Uterus (tissue), 2 donors: ENCODE measurements around the gene ARID2.

Source experiments
- POLR2A ChIP-seq, 2 donors: fragments of 450-650 bp; IDR thresholded peaks; one replicate each; pipeline ENCODE4 v1.6.1; 2016; ENCODE audit warnings: antibody characterized with exemption in 2 of 2, mild to moderate bottlenecking in 1 of 2, moderate library complexity in 1 of 2
- TF ChIP-seq, protein P1 (sequence below), 4 experiments: fragments of 200-600 bp in 2 of 4; fragments of 450-650 bp in 2 of 4; sonication (generic) in 2 of 4; IDR thresholded peaks; one replicate each; pipeline ENCODE4 v1.5.1; 2016 to 2019; ENCODE audit warnings: antibody characterized with exemption in 4 of 4, mild to moderate bottlenecking in 2 of 4, moderate library complexity in 1 of 4

GRCh38 chr12:45803111-45803510 lies 73.6 kb downstream of the ARID2 start:
- TF ChIP-seq POLR2A (IDR thresholded peaks at IDR 0.05), result no peak
- TF ChIP-seq, protein P1, sequence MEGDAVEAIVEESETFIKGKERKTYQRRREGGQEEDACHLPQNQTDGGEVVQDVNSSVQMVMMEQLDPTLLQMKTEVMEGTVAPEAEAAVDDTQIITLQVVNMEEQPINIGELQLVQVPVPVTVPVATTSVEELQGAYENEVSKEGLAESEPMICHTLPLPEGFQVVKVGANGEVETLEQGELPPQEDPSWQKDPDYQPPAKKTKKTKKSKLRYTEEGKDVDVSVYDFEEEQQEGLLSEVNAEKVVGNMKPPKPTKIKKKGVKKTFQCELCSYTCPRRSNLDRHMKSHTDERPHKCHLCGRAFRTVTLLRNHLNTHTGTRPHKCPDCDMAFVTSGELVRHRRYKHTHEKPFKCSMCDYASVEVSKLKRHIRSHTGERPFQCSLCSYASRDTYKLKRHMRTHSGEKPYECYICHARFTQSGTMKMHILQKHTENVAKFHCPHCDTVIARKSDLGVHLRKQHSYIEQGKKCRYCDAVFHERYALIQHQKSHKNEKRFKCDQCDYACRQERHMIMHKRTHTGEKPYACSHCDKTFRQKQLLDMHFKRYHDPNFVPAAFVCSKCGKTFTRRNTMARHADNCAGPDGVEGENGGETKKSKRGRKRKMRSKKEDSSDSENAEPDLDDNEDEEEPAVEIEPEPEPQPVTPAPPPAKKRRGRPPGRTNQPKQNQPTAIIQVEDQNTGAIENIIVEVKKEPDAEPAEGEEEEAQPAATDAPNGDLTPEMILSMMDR (IDR thresholded peaks at IDR 0.05), result no peak
